Mucosa of rectum (tissue), 2 donors: ENCODE measurements around the gene KRTAP4-5.
"Not testable (repeated sequence)": the region's sequence is repeated elsewhere in the genome, so short reads cannot be mapped to it uniquely, and the experiment has no call there.

Experiments
- H3K27ac ChIP-seq, 2 donors: one replicate each; pipeline ENCODE4 v1.7.0; 2013; ENCODE audit warnings: inconsistent platforms in 2 of 2, low read depth in 2 of 2, low read length in 2 of 2
- H3K27me3 ChIP-seq, 2 donors: one replicate each; pipeline ENCODE4 v1.7.0; 2013; ENCODE audit warnings: low read length in 2 of 2; ENCODE audit not compliant: control insufficient read depth in 2 of 2, insufficient read depth in 2 of 2
- H3K36me3 ChIP-seq, 2 donors: one replicate each; pipeline ENCODE4 v1.7.0; 2013; ENCODE audit warnings: low read length in 2 of 2; ENCODE audit not compliant: control insufficient read depth in 2 of 2, insufficient read depth in 2 of 2
- H3K4me1 ChIP-seq, 2 donors: one replicate each; pipeline ENCODE4 v1.7.0; 2013; ENCODE audit warnings: low read length in 2 of 2, mild to moderate bottlenecking in 1 of 2; ENCODE audit not compliant: control insufficient read depth in 2 of 2, insufficient read depth in 2 of 2
- H3K4me3 ChIP-seq, 2 donors: one replicate each; pipeline ENCODE4 v1.7.0; 2013; ENCODE audit warnings: low read length in 2 of 2
- H3K9ac ChIP-seq, 2 donors: one replicate each; pipeline ENCODE4 v1.7.0; 2013; ENCODE audit warnings: low read length in 2 of 2, low read depth in 1 of 2, mild to moderate bottlenecking in 1 of 2
- H3K9me3 ChIP-seq, 2 donors: one replicate each; pipeline ENCODE4 v1.7.0; 2013; ENCODE audit warnings: low read length in 2 of 2; ENCODE audit not compliant: control insufficient read depth in 2 of 2
- donor health status: healthy.
- donor health status: Normal muscosa, but diverticular disease.

The KRTAP4-5 gene

DNA sequence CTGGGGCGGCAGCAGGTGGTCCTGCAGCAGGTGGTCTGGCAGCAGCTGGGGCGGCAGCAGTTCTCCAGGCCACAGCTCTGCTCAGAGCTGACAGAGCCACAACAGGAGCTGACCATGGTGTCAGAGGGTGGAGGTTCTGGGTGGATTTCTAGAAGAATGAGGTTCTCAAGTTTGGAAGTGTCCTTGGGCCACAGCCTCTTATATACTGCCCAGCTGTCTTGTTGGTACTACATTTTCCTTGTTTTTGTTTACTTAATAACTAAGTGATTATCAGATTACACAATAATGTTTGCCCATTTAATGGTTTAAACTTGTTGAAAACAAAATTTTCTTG lies at the start of gene KRTAP4-5:
Gene KRTAP4-5 (minus strand): TSS at position 174 of the 334 bp plus-strand sequence. CDS start 58 bp downstream, at position 116.
- H3K4me1 ChIP-seq: no peaks in the 10 kb centered on the region
- H3K27ac ChIP-seq: no peak within 1 kb of the TSS
- H3K9me3 ChIP-seq: no peaks in the 10 kb centered on the region
- H3K9ac ChIP-seq: no peak within 1 kb of the TSS
- H3K36me3 ChIP-seq: no peaks in the 10 kb centered on the region
- peaks cover 2 to 3% of the 10 kb centered on the region in 2 donors for H3K27me3 ChIP-seq
- H3K4me3 ChIP-seq: no peak within 1 kb of the TSS

GRCh38 chr17:41196068-41196467 lies 46.4 kb upstream of the KRTAP4-5 start:
- H3K4me1 ChIP-seq: no peaks in the 10 kb centered on the region
- no peak overlapping the region for H3K9ac ChIP-seq
- H3K36me3 ChIP-seq: no peaks in the 10 kb centered on the region
- H3K9me3 ChIP-seq: no peaks in the 10 kb centered on the region
- H3K27me3 ChIP-seq: no peaks in the 10 kb centered on the region
- no peak overlapping the region for H3K4me3 ChIP-seq
- no peak overlapping the region for H3K27ac ChIP-seq

GRCh38 chr17:41190328-41190727 lies 40.7 kb upstream of the KRTAP4-5 start:
- H3K9ac ChIP-seq: no peak overlapping the region
- no peaks in the 10 kb centered on the region for H3K4me1 ChIP-seq
- no peak overlapping the region for H3K27ac ChIP-seq
- no peak overlapping the region for H3K4me3 ChIP-seq
- no peaks in the 10 kb centered on the region for H3K9me3 ChIP-seq
- peaks cover 0 to 2% of the 10 kb centered on the region in 2 donors for H3K27me3 ChIP-seq
- H3K36me3 ChIP-seq: no peaks in the 10 kb centered on the region

- H3K27me3 ChIP-seq: not testable (repeated sequence)
Measured at GRCh38 chr17:41189837-41190318, 40.3 kb upstream of the KRTAP4-5 start, which contains the start of gene KRTAP9-1. KRTAP9-1 (plus strand) TSS chr17:41189887; CDS start chr17:41189887, 0 bp downstream.

DNA sequence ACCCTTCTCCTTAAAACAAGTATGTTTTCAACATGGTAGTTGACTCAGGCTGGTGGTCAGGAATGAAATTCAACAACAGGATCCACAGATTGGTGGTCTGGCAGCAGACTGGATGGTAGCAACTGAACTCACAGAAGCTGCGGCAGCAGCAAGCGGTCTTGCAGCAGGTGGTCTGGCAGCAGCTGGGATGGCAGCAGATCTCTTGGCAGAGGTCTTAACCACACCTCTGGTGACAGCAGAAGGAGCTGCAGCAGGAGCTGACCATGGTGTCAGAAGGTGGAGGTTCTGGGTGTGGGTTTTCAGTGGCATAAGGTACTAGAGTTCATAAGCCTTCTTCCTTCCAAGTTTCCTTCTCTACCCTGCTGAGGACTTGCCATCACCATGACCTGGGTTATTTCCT lies 37.2 kb upstream of the KRTAP4-5 start:
- Histone ChIP-seq H3K4me1 (peaks cover 2 to 4% of the 10 kb centered on the region in 2 donors), H3K27ac (no peak overlapping the region), H3K9ac (no peak overlapping the region), H3K36me3 (no peaks in the 10 kb centered on the region), H3K27me3 (peaks cover 2 to 5% of the 10 kb centered on the region in 2 donors), H3K9me3 (no peaks in the 10 kb centered on the region), H3K4me3 (no peak overlapping the region)

More at GRCh38 chr17:41189837-41190318, 40.3 kb upstream of the KRTAP4-5 start, which contains the start of gene KRTAP9-1:
- not testable (repeated sequence) for H3K27ac ChIP-seq, H3K9ac ChIP-seq, H3K36me3 ChIP-seq, H3K9me3 ChIP-seq, H3K4me3 ChIP-seq, H3K4me1 ChIP-seq

DNA sequence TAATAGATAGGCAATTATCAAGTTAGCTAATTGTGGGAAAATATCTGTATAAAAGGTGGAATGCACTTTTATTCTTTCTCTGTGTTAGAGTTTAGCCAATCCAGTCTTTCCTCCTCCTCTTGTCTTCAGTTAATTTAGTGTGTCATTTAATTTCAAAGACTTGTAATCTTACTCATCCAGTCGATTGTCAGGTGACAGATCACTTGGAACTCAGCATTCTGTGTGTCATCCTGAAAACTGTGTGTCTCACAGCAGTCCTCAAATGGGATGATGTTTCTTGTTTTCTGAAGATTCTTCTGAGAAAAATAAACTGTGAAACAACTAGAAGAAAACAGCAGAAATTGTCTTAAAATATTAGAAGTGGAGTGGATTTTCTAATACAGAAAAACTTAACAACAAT lies 35.4 kb upstream of the KRTAP4-5 start:
- no peaks in the 10 kb centered on the region for H3K36me3 ChIP-seq
- H3K4me1 ChIP-seq: peaks cover 2 to 4% of the 10 kb centered on the region in 2 donors
- no peaks in the 10 kb centered on the region for H3K9me3 ChIP-seq
- peaks cover 0 to 8% of the 10 kb centered on the region in 2 donors for H3K27me3 ChIP-seq
- H3K4me3 ChIP-seq: no peak overlapping the region
- no peak overlapping the region for H3K9ac ChIP-seq
- H3K27ac ChIP-seq: no peak overlapping the region

DNA sequence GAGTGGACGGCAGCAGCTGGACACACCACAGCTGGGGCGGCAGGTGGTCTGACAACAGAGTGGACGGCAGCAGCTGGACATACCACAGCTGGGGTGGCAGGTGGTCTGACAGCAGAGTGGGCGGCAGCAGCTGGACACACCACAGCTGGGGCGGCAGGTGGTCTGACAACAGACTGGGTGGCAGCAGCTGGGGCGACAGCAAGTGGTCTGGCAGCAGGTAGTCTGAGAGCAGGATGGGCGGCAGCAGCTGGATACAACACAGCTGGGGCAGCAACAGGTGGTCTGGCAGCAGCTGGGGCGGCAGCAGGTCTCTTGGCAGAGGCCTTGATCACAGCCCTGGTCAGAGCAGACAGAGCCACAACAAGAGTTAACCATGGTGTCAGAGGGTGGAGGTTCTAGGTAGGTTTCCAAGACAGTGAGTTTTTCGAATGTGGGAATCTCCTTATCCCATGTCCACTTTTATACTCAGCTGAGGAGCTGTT lies 34.9 kb upstream of the KRTAP4-5 start, which contains the start of gene KRTAP4-1:
Gene KRTAP4-1 (minus strand): TSS at position 432 of the 482 bp plus-strand sequence. CDS start 57 bp downstream, at position 375.
- Histone ChIP-seq H3K27ac (no peak within 1 kb of the TSS), H3K4me3 (no peak within 1 kb of the TSS), H3K9me3 (no peaks in the 10 kb centered on the region), H3K4me1 (peaks cover 2 to 4% of the 10 kb centered on the region in 2 donors), H3K27me3 (peaks cover 0 to 8% of the 10 kb centered on the region in 2 donors), H3K9ac (no peak within 1 kb of the TSS), H3K36me3 (no peaks in the 10 kb centered on the region)

DNA sequence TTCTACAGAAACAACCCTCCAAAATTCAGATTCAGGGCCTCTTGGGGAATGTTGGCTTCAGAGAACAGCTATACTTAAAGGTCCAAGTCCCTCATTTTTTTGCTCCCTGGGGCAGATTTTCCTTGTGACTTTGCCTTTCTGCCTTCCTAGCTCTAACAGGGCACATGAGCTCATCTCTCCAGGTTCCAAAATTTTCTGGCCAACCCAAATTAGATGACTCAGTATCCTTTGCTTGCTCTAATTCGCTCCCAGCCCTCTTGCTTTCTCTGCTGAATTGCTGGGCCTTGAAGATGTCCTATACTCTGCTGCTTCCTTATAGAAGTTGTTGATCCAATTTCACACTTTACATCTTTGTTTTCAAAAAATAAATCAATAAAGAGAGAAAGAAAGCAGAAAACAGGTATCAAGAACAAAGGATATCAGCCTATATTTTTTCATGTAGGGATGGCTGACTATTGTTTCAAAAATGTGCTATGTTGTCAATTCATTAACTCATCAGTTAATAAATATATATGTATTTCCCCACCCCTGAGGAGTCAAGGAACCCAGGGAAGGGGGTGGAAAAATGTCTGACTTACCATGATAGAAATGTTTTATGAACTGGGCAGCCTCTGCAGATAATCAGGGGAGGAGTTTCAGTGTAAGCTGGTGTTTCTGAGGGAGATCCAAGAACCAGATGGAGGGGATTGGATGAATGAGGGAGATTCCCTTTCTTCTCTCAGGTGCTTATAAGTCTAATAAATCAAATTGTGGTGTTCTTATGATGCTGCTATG lies 29.4 kb upstream of the KRTAP4-5 start:
- Histone ChIP-seq H3K4me1 (peaks cover 2 to 4% of the 10 kb centered on the region in 2 donors), H3K27me3 (peaks cover 0 to 6% of the 10 kb centered on the region in 2 donors), H3K27ac (no peak overlapping the region), H3K36me3 (no peaks in the 10 kb centered on the region), H3K4me3 (no peak overlapping the region), H3K9me3 (no peaks in the 10 kb centered on the region), H3K9ac (no peak overlapping the region)

- Histone ChIP-seq H3K4me1 (peaks cover 2 to 4% of the 10 kb centered on the region in 2 donors), H3K27ac (no peak overlapping the region), H3K4me3 (no peak overlapping the region), H3K36me3 (no peaks in the 10 kb centered on the region), H3K27me3 (peaks cover 0 to 6% of the 10 kb centered on the region in 2 donors), H3K9ac (no peak overlapping the region), H3K9me3 (no peaks in the 10 kb centered on the region)
Measured at GRCh38 chr17:41178341-41178740, 28.7 kb upstream of the KRTAP4-5 start.

GRCh38 chr17:41177727-41178271 lies 28.2 kb upstream of the KRTAP4-5 start, which contains the start of gene KRTAP4-2:
KRTAP4-2 (minus strand) TSS chr17:41178221; CDS start chr17:41178164, 57 bp downstream.
- no peaks in the 10 kb centered on the region for H3K36me3 ChIP-seq
- H3K27me3 ChIP-seq: peaks cover 0 to 6% of the 10 kb centered on the region in 2 donors
- H3K9ac ChIP-seq: no peak within 1 kb of the TSS
- no peaks in the 10 kb centered on the region for H3K9me3 ChIP-seq
- H3K4me1 ChIP-seq: peaks cover 0 to 2% of the 10 kb centered on the region in 2 donors
- H3K4me3 ChIP-seq: no peak within 1 kb of the TSS
- no peak within 1 kb of the TSS for H3K27ac ChIP-seq
